MCF 10A (cell line): ENCODE measurements around the gene USP48. TPM values are rescaled to one million over a fixed set of nuclear protein-coding genes. Genes with fewer than 3 reads are reported as not detected.

Experiments used
- BruUV-seq: library from RNA; stranded (reverse); fragments of 400-500 nt; replicated peaks from 2 replicates; lab custom pipeline; 2021; lab: Mats Ljungman, UMichigan
- CTCF ChIA-PET: fragments of 300-600 bp; sonication (Branson Sonifier 250); formaldehyde crosslinking; extraction: SDS; loops from one replicate; lab custom pipeline; 2021; ENCODE audit warnings: antibody characterized with exemption, inconsistent platforms; lab: Yijun Ruan, JAX
- POLR2A ChIA-PET: fragments of 300-600, 350-650 bp; sonication (Branson Sonifier 250); formaldehyde crosslinking; extraction: SDS; loops from one replicate; lab custom pipeline; 2020; ENCODE audit warnings: antibody characterized with exemption, inconsistent platforms; lab: Yijun Ruan, JAX
- DNase-seq: peaks from one replicate; pipeline ENCODE4 v3.0.0-alpha.2; 2018; ENCODE audit not compliant: unreplicated experiment
- H3K27ac Mint-ChIP-seq: one replicate; pipeline ENCODE4 v1.8.0; 2022; ENCODE audit warnings: mild to moderate bottlenecking, low read depth, mixed read lengths; ENCODE audit not compliant: unreplicated experiment
- H3K27me3 Mint-ChIP-seq: one replicate; pipeline ENCODE4 v1.8.0; 2022; ENCODE audit warnings: mixed read lengths; ENCODE audit not compliant: insufficient read depth, unreplicated experiment
- H3K36me3 Mint-ChIP-seq: one replicate; pipeline ENCODE4 v1.8.0; 2022; ENCODE audit warnings: mild to moderate bottlenecking, moderate library complexity, mixed read lengths; ENCODE audit not compliant: insufficient read depth, unreplicated experiment
- H3K4me1 Mint-ChIP-seq: one replicate; pipeline ENCODE4 v1.8.0; 2022; ENCODE audit warnings: mixed read lengths; ENCODE audit not compliant: insufficient read depth, unreplicated experiment
- H3K4me3 Mint-ChIP-seq: one replicate; pipeline ENCODE4 v1.8.0; 2022; ENCODE audit warnings: mild to moderate bottlenecking, moderate library complexity, mixed read lengths; ENCODE audit not compliant: unreplicated experiment
- H3K9me3 Mint-ChIP-seq: one replicate; pipeline ENCODE4 v1.8.0; 2022; ENCODE audit warnings: mixed read lengths; ENCODE audit not compliant: unreplicated experiment
- CTCF ChIP-seq: fragments of 200-600 bp; IDR thresholded peaks from one replicate; pipeline ENCODE4 v1.8.0; 2022; ENCODE audit warnings: antibody characterized with exemption, mild to moderate bottlenecking; ENCODE audit not compliant: unreplicated experiment
- intact Hi-C: fragments of 100-400 bp; cut with micrococcal nuclease; formaldehyde crosslinking; loops from 2 replicates; pipeline ENCODE4 v1.14.1; 2022
- total RNA-seq: library from RNA; stranded (reverse); gene quantifications from 2 replicates; pipeline ENCODE4 v1.2.3, GENCODE V29; 2022

The USP48 gene
- total RNA-seq, 1 experiment from 2014 or later = 64.8 TPM

GRCh38 chr1:21816602-21817302 lies 33.8 kb upstream of the USP48 start:
- CTCF ChIA-PET = interaction anchor here (0.8 kb wide), 1 partner anchor 23 kb away, joined by 3 read pairs; no protein-coding TSS in a partner anchor
- H3K27ac Mint-ChIP-seq = peak overlapping the region; percentile 40

GRCh38 chr1:21815724-21816321 lies 32.9 kb upstream of the USP48 start:
- no peak for TF ChIP-seq CTCF
- peaks cover 8% of the 10 kb centered on the region for H3K4me1 Mint-ChIP-seq
- no peak for DNase-seq
- intact Hi-C loops = no loop called here
- ChIA-PET POLR2A (no interaction called here), CTCF (no interaction called here)
- no peaks in the 10 kb centered on the region for H3K9me3 Mint-ChIP-seq
- H3K4me3 Mint-ChIP-seq = no peak overlapping the region
- no peaks in the 10 kb centered on the region for H3K36me3 Mint-ChIP-seq
- H3K27me3 Mint-ChIP-seq = no peaks in the 10 kb centered on the region
- BruUV-seq = no TSS peak
- H3K27ac Mint-ChIP-seq = no peak overlapping the region

More at GRCh38 chr1:21816602-21817302, 33.8 kb upstream of the USP48 start:
- TF ChIP-seq CTCF = no peak
- Mint-ChIP-seq H3K36me3 (no peaks in the 10 kb centered on the region), H3K9me3 (no peaks in the 10 kb centered on the region), H3K4me3 (no peak overlapping the region), H3K4me1 (peaks cover 8% of the 10 kb centered on the region), H3K27me3 (no peaks in the 10 kb centered on the region)
- POLR2A ChIA-PET = interaction anchor here (0.6 kb wide), 1 partner anchor 24 kb away, joined by 3 read pairs; no protein-coding TSS in a partner anchor
- no TSS peak for BruUV-seq
- intact Hi-C loops = no loop called here
- DNase-seq = peak; percentile 30

GRCh38 chr1:21814981-21815582 lies 32.1 kb upstream of the USP48 start:
- Mint-ChIP-seq H3K9me3 (no peaks in the 10 kb centered on the region), H3K27me3 (no peaks in the 10 kb centered on the region), H3K27ac (no peak overlapping the region), H3K36me3 (no peaks in the 10 kb centered on the region), H3K4me1 (peaks cover 8% of the 10 kb centered on the region), H3K4me3 (no peak overlapping the region)
- TF ChIP-seq CTCF = no peak
- intact Hi-C loops = no loop called here
- ChIA-PET POLR2A (no interaction called here), CTCF (no interaction called here)
- no peak for DNase-seq
- BruUV-seq = no TSS peak

GRCh38 chr1:21814241-21814918 lies 31.4 kb upstream of the USP48 start:
- Mint-ChIP-seq H3K4me3 (no peak overlapping the region), H3K27ac (no peak overlapping the region), H3K9me3 (no peaks in the 10 kb centered on the region), H3K36me3 (no peaks in the 10 kb centered on the region), H3K4me1 (peaks cover 8% of the 10 kb centered on the region), H3K27me3 (no peaks in the 10 kb centered on the region)
- ChIA-PET POLR2A (no interaction called here), CTCF (no interaction called here)
- DNase-seq = no peak
- TF ChIP-seq CTCF = no peak
- BruUV-seq = no TSS peak
- intact Hi-C loops = no loop called here
